ENCODE measurements around the gene HLX.

Gene HLX

GRCh38 chr1:220896092-220896491 is 16.8 kb downstream of the HLX start:
- no peak for DNase-seq (ENCODE audit: low spot score)

- DNase-seq (ENCODE audit: low spot score), result no peak
Observed at GRCh38 chr1:220900842-220901241, 21.6 kb downstream of the HLX start.

DNA sequence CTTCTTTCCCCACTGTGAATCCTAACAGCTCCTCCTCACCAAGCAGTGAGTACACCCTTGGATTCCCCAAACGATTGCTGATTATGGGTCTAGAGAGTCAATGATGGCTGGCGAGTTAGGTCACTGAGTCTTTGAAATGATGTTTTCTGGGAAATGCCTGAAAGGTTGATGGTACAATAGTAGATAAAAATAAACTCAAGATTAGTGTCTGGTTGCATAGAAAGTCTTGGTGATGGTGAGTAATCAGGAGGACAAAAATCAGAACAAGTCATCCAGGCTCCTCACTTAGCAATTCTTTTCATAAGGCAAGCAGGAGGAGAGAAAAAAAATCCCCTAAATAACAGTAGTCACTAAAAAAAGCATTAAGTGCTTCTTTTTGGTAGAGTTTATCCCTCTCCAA is 22.6 kb downstream of the HLX start:
- no peak for DNase-seq (ENCODE audit: low spot score)

DNA sequence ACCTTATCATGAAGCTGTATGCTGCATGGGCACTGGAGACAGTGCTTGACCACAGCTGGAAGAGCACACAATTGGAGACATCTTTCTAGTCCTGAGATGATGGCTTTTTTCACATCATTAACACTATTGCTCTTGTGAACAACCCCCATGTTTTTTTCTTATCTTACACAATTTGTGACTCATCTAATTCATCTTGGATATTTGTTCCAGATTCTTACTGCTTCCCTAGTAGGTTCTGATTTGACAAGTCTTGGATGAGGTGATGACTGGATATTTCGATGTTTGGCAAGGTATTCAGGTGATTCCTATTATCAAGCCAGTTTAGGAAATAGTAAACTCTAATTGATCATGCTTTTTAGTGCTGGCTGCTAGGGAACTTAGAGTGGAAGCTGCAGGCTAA is 23.7 kb downstream of the HLX start:
- DNase-seq (ENCODE audit: low spot score), result no peak

DNA sequence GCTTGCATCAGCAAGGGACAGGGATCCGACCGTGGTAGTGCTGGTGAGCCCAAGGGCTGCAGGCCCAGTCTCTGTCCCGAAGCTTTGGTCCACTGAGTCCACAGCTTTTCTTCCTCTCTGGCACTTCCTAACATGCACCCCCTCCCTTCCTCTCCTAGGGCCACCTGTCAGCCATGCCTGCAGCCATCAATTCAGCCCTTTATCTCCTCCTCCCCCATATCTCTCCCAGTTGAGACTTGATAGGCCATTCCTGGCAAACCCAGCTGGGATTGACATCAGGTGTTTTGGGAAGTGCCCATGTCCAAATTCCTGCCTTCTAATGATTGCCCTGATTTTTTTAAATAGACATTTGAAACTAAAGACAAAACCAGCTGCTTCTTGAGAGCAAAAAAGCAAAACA is 25.6 kb downstream of the HLX start:
- no peak for DNase-seq (ENCODE audit: low spot score)

DNA sequence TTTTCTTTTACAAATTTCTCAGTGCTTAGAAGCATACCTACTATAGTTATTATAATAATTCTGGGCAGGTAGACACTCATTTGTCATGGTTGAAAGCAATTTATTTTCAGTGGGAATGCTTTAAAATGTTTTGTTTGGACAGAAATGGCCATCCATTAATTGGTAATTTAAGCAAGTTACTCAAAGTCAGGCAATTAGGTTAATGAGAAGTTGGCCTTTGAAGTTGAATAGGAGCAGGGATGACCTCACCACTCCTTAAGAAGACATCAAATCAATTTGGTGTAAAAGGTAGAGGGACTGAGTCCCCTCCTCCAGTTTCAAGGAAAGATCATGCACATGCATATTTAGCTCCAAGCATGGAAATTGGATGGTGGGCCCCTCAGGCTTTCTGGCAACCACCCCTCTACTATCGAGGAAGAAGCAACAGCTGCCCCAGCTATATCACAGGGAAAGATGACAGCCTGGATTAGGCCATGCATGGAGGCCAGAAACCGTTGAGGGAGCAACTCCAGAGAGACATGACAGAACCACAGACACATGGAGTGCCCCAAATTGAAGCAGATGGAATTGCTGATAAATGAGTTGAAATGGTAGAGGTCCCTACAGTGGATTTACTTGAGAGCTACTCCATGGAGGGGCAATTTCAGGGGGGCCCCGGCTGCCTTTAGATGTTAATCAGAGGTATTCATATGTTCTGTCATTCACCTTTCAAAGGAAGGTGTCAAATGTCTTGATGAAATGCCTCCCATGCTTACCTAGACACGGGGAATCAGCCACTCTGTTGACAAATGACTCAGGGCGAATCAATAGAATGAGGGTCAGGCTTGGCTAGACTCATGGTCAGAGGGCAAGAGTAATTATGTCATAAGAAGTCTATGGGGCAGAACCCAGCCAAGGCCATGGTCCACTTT is 26.7 kb downstream of the HLX start:
- DNase-seq (ENCODE audit: low spot score), result no peak

DNA sequence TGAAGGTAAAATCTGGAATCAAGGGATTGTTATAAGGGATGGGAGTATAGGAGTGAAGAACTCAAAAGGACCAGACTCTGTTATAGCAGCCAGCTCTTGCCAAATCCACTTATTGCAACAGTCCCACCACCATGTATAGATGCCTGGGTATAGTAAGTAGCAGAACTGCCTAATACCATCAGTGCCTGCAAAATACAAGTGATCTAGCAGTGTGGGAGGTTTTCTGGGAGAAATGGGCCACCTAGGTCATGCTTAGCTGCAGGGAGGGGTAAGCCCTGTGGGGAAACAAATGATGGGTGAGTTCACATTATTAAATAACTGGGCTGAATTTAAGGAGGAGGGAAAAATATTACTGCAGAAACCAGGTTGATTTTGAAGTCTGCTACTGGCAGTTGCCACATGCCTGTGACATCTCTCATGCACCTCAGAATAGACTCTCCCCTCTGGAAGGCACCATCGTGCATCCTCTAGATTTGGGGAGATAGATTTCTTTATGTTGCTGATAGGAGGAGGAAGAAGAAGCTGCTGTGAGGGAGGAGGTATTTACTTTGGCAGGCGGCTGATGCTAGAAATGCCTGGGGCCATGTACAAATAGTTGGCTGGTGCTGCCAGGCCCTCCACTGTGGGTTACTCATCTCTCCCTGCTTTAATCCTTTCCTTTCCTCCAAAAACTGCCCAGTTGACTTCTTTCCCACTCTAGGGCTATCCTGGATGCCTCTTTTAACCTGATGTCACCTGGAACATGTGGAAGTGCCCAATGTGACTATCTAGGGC is 27.5 kb downstream of the HLX start:
- DNase-seq (ENCODE audit: low spot score), result no peak

DNA sequence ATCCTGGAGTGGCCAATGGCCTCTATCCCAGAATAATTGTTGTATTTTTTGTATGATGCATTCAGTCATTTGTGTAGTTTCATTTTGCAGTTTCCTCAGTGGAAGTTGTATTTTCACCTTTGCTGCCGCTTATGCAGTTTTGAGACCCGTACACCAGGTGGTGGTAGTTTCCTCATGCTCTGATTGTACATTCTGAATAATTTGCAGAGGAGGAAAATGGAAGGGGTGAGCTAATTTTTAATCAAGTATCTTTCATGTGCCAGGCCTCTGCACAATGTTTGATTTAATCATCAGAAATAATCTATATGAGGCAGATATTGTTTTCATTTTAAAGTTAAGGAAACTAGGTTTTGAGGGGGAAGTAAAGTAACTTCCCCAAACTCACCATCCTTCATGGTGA is 29.5 kb downstream of the HLX start:
- no peak for DNase-seq (ENCODE audit: low spot score)

- DNase-seq (ENCODE audit: low spot score), result no peak
Observed at GRCh38 chr1:220910021-220910420, 30.8 kb downstream of the HLX start.

DNA sequence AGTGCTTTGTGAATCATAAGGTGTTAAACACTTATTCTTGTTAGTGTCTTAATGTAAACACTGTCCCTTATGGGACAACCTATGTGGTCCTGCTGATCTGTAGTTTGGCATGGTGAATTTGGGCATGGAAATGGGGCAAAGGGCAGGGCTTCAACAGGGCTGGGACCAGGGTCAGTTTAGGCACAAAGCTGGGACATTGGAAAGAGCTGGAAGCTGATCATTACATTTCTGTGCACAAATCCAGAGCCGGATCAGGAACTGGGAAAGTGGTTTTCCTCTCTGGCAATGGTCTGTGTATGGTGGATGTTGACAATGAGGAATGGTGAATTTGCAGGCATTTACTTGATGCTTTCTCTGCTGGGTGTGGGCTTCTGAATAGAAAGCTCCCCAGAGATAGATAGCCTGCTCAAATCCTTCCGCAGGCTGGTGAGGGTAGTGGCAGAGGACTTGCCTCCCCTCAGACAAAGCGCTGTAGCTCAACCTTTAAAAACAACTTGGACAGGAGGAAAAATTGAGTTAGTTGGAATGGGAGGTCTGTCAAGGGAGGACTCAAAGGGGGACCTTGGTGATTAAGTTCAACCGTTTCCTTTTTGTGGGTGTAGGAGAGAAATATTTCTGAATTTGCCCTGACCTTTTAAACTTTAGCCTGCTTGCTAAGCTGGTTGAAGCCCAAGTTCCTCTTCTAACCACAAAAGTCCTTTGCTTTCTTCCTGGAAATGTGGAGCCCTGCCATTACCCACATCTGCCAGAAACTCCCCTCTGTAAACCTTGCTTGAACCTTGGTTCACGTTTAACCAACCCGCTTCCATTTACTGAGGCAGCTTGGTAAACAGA is 35.3 kb downstream of the HLX start:
- DNase-seq (ENCODE audit: low spot score), result no peak

DNA sequence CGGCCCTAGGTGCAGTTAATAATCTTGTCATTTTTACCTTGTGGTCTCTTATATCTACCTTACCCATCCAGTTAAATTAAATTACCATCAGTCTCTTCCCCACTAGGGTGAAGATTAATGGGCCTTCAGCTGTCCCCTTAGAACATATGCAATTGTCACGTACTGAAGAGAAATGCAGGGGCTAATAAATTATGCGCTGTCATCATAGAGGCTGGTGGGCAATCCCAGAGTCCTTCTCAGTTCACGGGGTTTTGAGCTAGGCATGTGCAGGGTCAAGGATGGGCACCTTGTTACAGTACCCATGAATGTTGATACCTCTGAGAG is 35.8 kb downstream of the HLX start:
- no peak for DNase-seq (ENCODE audit: low spot score)

GRCh38 chr1:220915954-220916353 is 36.7 kb downstream of the HLX start:
- no peak for DNase-seq (ENCODE audit: low spot score)

DNA sequence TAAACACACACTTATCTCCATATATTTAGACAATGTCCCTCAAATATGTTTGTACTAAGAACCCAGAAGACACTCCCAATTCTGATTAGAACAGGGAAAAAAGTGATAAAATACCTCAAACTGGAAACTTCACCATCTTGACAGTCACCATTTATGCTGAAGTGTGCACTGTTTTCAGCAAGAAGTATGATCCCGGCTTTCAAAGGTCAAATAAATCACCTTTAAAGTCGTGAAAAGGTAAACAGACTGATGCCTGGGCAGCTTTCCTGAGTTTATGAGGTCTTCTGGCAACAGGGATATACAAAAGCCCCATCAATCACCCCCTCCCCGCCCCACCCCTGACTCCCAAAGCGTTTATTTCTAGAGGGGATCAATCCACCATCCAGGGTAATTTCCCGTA is 37.9 kb downstream of the HLX start:
- no peak for DNase-seq (ENCODE audit: low spot score)

DNA sequence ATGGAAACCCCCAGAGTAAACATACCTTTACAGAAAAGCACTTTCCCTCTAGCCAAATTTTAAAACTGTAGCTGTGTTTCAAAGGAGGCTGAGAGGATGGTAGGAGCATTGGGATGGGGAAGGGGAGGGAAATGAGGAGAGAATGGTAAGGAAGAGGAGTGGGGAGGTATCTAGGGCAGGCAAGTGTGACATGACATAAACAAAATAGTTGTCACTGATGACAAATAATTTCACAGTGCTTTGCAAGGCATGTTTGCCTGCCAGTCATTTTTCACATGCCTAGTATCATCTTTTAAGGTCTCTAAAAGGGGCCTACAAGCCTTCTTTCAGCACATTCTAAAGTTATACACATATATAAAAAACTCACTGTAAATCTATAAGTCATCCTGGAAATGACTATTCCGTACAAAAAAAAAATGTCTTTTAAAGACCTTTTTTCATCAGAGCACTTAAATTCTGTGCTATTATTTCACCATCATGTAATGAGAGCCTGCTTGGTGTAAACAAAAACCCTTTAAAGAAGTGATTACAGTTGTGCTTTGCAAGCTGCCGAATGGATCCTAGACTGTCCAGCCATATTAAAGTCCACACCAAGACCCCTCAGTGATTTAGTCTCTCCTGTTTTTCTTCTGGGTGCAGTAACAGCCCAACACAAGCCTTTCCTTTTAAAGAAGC is 38.4 kb downstream of the HLX start:
- DNase-seq (ENCODE audit: low spot score), result no peak

- no peak for DNase-seq (ENCODE audit: low spot score)
Observed at GRCh38 chr1:220918285-220918951, 39.2 kb downstream of the HLX start.

DNA sequence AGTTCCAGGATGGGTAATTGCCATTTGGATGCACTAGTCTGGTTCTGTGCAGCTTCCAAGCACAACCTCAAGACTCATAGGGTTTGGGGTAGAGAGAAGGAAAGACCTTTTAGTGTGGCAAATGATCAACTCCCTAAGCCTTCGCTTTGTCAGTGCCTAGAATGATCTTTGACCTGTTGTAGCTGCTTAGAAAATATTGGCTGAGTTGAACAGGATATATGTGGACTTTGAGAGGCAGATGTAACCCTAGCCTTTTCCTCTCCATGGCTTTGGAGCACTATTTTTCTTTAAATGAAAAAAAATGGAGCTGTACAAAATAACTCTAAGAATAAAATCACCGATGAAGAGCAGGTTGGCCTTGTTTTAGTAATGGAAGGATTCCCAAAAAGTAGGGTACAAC is 41.7 kb downstream of the HLX start:
- no peak for DNase-seq (ENCODE audit: low spot score)

DNA sequence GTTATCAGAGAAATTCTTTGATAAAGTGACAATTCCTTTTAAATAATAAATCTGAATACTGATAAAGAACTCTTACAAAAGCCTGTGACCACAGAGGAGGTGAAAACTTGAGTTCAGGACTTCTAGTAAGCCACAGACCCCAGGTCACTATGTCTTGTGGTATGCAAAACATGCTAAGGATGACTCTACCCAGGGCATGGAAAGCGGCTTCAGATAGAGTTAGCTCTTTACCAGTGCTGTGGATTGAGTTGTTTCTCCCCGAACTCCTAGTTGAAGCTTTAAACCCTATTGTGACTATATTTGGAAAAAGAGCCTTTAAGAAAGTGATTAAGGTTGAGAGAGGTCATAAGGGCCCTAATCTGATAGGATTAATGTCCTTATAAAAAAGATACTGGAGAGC is 42.3 kb downstream of the HLX start:
- DNase-seq (ENCODE audit: low spot score), result no peak

DNA sequence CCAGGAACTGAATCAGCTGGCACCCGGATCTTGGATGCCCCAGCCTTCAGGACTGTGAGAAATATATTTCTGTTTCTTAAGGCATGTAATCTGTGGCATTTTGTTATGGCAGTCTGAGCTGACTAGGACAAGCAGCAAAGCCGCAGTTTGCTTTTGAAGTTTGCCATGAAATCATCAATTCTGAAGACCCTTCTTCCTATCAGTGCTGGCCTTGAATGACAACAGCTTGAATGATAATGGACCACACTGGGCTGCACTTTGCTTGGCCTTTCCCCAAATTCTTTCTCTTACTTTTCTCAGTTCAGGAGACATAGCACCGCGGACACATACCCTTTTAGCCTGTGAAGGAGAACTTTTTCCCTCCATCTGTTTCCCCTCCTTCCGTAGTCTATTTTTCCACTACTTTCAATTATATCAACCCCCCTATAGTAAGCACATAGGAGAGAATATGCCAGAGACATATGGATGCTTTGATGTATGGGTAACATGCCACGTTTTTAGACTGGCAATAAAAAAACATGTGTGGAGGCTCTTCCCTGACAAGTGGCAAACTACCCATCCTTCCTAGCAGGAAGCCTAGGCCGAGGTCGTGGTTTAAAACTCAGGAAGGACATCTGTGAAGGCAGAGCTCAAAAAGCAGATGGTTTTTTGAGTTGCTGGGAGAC is 42.9 kb downstream of the HLX start:
- no peak for DNase-seq (ENCODE audit: low spot score)

DNA sequence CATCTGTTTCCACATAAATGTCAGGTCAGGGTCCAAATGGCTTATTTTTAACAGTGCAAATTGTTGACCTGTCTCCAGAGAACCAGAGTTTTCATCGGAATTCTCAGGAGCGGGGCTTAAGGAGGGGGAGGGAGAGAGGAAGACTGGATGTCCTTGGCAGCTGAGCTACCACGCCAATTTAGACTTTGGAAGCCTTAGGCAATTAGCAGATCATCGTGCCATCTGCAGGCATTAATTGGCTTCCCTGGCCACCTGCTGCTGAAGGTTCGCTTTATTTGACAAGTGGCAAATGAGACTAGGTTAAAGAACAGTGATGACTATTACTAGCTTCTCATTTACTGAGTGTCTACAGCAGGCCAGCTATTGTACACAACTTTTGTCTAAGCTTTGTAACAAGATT is 43.7 kb downstream of the HLX start:
- DNase-seq (ENCODE audit: low spot score), result no peak

DNA sequence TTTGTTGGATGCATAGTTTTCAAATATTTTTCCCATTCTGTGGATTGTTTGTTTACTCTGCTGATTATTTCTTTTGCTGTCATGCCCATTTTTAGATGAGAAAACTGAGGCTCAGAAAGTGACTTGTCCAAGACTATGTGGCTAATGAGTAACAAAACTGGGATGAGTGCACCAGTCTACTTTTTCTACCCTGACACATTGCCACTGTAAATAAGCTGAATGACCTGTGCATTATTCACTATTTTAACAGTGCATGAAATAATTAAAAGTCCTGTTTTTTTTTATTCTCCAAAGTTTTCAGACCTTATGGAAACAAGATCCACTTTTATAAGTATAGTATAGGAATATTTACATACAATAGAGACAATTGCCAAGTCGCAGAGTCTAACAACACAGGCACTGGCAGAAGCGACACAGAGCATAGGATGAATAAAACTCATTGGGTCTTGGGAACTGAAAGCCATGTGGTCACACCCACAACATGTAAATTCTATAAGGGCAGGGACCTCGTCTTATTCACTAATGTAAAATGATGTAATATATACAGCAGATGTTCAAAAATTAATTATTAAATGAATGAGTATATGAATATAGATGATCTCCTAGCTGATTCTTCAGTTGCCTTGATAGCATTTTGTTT is 45.2 kb downstream of the HLX start:
- no peak for DNase-seq (ENCODE audit: low spot score)

DNA sequence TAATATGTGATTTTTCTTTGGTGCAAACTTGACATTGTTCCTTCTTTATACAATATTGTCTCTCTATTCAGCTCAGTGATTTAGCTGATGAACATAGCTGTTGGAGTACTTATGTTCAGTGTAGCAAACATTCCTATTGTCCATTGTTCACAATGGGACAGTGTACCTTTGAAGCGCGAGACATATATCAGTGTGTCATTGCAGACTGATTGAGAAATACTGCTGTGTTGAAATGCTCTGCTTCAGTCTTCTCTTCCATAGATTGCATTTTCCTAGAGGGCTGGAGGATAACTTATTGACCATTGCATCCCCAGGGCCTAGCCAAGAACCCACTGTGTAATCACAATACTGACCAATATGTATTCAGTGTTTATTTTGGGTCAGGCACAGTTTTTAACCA is 46.5 kb downstream of the HLX start:
- DNase-seq (ENCODE audit: low spot score), result no peak

Measured in germinal center (tissue), 1 donor.